Stimulated activated CD8-positive, alpha-beta memory T cell treated with anti-CD3 and anti-CD28 coated beads, Interleukin-7, amount 100 ng/mL, for 24 hours (primary cell): Measurements from ENCODE around the gene ZNF48.
A peak's percentile ranks its signal among the peaks of the same experiment; 100 is the strongest.

Experiments
- DNase-seq: peaks from one replicate; pipeline ENCODE4 v3.0.0-alpha.2; 2020; ENCODE audit warnings: low read depth

ZNF48 gene

DNA sequence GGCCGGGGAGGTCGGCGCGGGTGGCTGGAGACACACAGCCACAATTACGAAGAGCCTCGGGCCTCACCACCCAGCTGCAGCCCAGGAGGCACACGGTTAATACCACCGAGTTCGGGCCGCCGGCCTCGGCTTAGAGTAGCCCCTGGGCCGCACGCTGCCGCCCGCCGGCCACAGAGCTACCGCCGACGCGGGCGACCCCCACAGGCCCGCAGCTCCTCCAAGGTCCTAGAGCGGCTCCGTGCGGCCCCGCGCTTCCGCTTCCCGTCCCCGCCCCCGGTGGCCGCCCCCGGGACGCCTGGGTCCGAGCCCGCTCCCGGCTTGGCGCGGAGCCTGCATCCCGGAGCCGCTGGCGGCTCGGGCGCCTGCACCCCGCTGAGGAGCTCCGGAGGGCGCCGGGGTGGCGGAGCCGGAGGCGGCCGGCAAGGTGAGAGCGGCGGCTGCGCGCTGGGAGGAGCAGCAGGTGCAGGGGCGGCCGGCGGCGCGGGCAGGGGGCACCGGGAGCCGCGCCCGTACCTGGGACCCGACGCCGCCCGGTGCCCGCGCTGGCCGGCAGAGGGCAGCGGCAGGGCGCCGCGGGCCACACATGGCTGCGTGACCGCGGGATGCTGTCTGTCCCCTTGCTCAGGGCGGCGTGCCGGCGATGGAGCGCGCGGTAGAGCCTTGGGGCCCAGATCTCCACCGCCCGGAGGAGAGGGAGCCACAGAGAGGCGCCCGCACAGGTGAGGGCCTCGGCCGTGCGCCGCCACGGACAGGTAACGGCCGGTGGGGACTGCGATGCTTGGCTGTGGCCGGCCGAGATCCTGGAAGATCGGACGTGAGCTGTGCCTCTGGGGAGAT, at the start of gene ZNF48:
Gene ZNF48 (plus strand): TSS at position 266 of the 837 bp plus-strand sequence. CDS start 375 bp downstream, at position 641.
- no peak for DNase-seq

DNA sequence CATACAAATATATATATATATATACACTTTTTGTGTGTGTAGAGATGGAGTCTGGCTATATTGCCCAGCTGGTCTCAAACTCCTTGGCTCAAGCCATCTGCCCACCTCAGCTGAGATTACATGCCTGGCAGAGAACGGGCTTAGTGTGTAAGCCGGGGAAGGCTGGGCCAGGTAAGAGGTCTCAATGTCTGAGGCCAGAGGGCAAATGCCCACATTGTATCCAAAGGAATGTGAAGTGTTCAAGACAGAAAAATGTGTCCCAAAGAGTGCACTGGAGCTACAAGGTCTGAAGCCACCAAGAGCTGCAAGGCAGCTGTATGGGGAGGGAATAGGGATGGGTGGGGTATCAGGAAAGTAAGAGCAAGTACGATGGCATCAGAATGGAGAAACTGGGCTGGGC, 48.9 kb upstream of the ZNF48 start:
- no peak for DNase-seq

DNA sequence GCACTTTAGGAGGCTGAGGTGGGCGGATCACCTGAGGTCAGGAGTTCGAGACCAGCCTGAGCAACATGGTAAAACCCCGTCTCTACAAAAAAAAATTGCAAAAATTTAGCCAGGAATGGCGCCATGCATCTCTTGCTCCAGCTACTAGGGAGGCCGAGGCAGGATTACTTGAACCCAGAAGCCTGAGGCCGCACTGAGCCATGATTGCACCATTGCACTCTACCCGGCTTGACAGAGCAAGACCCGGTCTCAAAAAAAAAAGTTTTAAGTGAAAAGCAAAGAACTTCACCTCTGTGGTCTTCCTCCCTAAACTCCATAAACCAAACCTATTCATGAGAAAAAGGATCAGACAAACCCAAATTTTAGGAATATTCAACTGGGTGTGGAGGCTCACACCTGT, 47.1 kb upstream of the ZNF48 start:
- no peak for DNase-seq

DNA sequence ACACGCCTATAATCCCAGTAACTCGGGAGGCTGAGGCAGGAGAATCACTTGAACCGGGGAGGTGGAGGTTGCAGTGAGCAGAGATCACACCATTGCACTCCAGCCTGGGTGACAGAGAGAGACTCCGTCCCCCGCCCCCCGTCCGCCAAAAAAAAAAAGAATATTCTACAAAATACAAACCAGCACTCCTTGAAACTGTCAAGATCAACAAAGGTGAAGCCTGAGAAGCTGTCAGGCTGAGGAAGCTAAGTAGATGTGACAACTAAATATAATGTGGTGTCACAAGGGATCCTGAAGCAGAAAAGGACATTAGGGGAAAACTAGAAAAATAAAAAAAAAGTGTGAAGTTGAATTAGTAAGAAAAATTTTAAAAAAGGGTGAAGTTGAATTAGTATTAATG, 46.3 kb upstream of the ZNF48 start:
- no peak for DNase-seq

DNA sequence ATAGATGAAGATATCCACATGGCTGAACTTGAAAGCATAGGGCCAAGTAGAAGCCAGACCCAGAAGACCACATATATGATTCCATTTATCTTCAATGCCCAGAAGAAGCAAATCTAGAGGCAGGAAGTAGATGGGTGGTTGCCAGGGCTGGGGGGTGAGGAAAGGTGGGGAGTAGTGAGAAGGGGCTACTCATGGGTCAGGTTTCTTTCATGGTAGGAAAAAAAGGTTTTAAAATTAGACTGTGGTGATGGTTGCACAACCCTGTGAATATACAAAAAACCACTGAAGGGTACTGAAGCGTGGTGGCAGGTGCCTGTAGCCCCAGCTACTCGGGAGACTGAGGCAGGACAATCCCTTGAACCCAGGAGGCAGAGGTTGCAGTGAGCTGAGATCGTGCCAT, 45.5 kb upstream of the ZNF48 start:
- no peak for DNase-seq

DNA sequence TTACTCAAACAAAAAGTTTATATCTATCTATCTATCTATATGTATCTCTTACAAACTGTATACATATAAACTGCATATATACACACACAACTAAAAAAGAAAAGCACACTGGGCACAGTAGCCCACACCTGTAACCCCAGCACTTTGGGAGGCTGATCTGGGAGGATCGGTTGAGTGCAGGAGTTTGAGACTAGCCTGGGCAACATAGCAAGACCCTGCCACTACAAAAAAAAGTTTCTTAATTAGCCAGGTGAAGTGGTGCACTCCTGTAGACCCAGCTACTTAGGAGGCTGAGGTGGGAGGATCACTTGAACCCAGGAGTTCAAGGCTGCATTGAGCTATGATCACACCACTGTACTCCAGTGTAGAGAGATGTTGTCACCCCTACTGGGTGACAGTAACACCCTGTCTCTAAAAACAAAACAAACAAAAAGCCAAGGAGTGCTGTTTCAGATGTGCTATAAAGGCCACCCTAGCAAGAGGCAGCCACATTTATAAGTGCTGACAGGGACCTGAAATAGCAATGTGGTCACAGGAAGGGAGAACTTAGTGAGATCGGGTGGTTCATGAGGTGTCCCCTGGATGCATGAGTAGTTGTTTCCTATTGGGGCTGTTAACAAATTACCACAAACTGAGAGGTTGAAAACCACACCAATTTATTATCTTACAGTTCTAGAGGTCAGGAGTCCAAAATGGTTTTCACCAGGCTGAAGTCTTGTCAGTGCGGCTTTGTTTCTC, 44.9 kb upstream of the ZNF48 start:
- DNase-seq, result no peak

DNA sequence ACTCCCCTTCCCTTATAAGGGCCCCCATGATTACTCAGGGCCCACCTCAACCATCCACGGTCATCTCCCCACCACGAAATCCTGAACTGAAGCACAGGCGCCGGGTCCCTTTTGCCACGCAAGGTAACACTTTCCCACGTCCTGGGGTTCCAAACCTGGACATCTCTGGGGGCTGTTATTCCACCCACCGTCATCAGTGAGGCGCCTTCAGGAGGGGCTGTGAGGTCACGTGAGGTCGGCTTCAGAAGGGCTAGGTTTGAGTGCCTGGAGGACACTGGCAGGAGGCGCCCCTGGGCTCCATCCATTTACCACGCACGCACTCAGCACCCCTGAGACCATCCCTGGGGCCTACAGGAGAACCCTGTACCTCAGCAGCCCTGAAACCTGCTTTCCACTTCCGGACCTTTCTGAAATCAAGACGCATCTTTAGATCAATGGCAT, 44.2 kb upstream of the ZNF48 start:
- DNase-seq, result no peak

DNA sequence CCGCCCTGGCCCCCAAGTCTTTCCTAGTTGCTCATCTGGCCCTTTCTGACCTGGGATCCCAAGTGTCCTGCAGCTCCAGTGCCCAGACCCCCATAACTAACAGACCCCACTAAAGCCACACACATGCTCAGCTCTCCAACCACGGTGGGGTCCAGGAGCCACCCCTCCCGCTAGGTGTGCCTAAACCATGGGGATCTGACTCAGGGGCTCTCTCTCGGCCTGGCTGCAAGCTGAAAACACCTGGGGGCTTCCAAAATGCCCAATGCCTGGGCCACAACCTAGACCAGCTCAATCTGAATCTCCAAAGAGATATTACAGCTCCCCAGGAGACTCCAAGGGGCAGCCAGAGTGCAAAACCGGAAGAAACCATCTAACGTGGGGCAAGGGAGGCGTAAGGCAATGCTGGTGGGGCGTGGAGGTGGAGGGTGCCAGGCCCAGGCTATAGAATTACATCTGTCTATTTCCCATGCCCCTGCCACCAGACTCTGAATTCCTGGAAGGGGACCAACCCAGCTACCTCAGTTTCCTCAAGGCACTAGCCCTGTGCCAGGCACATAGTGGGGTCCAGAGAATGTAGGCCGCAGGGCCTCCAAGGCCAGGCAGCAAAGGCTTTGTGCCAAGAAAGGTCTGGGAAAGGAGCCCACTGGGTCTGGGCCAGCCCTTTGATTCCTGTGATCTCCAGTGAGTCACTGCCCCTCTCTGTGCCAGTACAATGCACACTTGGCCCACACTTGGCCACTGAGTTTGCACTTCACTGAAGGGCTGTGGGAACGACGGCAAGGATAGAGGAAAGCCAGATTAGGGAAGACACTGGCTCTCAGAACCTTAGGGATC, 43.4 kb upstream of the ZNF48 start:
- DNase-seq, result no peak

DNA sequence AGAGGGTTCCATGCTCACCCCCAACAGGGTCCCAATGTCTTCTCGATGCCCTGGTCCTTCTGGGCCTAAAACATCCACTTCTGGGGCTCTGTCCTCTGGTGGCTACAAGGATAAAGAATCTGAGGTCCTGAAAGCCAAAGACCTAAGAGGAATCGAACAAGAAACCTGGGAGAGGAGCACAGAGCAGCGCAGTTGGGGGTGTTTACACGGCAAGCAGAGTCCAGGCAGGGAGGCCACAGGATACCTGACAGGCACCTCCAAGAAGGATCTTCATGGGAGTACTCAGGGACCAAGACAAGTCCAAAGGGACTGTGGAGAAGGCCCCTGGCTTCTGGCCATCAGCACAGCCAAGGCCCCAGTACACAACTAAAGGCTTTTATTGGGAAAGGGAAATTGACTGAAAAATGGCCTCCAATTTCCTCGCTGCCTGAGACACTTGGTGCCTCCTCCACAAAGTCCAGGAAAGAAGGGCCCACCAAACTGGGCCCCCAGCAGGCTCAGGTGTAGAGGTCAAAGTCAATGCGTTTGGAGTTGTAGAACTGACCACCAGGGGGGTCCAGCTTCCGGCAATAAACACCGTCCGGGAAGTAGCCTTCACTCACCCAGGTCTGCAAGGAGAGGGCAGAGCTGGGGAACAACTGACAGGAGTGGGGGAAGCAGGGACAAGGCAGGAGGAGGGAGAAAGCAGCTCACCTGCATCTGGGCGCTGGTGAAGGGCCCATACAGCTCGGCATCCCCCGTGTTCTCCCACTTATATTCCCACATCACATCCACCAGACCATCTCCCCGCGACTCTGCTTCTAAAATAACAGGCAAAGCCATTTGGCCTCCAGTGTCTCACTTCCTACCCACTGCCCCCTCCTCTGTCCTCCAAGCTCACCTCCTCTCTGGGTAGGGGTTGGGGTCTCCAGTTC, 42.5 kb upstream of the ZNF48 start:
- no peak for DNase-seq

DNA sequence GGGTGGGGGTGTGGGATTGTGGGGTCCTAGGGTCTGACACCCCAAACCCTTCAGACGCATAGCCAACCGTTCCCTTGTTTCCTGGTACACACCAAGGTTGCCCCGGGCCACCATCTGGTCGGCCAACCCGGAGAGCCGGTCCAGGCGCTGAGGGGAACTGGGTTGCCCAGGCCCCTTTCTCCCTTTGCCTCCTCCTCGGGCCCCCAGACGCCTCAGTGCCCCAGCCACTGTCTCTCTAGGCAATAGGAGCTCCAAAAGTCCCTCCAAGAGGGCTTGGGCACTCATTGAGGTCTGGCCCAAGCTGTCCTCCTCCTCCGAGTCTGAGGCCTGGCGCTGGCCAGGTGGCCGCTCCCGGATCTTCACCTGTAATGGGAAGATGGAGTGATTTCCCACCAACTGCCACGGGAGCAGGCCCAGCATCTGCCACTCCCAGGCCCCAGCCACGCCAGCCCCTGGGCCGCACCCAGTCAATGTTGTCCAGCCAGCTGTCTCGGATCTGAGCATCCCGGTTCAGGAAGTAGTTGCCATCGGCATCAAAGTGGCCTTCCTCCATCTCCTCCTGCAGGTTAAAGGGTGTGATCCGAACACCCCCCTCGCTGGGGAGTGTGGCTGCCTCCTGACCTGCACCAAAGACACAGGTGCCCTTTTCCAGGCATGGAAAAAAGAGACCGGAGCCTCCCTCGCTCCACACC, 41.6 kb upstream of the ZNF48 start:
- no peak for DNase-seq

DNA sequence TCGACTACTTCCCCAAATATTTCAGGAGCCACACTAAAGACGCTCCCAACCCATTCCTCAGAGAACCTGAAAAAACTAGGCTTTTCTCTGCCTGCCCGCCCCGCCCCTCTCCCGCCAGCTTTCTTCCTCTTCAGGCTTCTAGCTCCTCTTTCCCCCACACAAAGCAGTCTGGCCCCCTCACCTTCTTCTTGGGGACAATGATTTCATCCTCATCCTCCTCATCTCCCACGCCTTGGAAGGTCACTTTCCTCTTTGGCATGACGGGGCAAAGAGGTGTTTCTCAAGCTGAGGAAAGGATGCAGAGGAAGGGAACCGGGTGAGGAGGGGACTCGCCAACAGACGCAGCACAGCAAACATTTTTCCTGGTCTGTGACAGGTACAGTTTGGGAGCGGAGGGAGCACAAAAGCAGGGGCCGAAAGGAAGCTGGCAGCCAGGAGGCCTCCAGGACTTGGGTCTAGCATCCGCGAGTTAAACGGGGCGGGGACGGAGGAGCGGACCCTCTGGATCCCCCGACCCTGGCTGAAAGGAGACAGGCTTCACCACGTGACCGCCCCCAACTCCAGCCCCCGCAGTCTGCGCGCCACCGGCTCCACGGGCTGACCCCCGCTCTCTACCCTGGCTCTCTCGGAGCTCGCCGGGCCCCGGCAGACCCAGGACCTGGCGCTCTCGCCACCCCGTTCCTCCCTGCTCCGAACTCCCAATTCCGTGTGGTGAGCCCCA, 40.6 kb upstream of the ZNF48 start:
- DNase-seq, result no peak

DNA sequence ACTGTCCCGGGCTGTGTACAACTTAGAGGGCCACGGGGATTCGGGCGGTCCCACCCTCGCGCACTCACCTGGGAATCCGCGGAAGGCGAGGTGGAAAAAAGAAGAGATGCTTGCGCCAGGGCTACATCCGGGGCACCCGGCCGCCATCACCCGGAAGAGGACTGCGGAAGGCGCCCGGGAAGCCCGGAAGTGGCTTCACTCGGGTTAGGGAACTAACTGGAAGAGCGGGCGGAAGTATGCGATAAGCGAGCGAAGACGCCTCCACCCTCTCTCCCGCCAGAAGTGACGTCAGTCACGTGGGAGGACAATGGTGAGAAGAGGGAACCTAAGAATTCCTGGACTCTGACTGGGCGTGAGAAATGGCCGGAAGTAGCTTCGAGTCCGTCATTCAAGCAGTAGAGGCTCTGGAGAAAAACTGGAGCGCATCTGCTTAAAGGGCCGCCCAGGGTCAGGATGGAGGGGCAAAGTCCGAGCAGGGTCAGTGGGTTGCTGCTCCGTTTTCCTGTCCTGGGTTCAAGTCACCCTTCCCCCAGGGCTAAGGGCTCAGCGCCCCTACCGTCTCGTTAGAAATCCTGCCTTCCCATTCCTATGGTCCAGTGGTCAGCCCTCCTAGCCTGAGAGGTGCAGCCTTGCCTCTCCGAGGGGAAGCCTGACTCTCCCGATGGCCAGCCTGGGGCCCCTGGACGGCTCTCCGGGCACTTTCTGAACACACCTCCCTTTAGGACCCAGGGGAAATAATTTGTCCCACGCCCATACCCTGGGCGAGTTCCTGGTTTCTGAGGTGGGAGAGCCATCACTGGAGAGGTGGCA, 39.9 kb upstream of the ZNF48 start, which contains the start of gene CD2BP2:
Gene CD2BP2 (minus strand): TSS at position 165 of the 810 bp plus-strand sequence. CDS start 627 bp downstream, outside the sequence.
- peak; percentile 72 for DNase-seq

DNA sequence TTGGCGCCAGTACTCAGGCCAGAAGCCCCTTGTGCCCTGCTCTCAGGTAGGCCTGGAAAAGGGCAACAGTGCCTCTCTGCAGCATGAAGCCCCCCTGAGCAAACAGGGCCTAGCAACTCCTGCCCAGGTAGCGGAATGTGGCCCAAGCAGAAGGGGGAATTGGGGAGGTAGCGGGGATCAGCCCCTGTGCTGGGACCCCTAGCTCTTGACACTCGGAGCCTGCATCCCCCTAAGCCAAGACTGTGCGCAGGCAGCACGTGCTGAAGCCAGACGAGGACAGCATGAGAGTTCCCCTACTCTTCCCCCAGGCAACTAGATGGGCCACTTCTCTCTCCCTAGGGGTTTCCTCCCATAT, 39.3 kb upstream of the ZNF48 start:
- DNase-seq, result no peak

DNA sequence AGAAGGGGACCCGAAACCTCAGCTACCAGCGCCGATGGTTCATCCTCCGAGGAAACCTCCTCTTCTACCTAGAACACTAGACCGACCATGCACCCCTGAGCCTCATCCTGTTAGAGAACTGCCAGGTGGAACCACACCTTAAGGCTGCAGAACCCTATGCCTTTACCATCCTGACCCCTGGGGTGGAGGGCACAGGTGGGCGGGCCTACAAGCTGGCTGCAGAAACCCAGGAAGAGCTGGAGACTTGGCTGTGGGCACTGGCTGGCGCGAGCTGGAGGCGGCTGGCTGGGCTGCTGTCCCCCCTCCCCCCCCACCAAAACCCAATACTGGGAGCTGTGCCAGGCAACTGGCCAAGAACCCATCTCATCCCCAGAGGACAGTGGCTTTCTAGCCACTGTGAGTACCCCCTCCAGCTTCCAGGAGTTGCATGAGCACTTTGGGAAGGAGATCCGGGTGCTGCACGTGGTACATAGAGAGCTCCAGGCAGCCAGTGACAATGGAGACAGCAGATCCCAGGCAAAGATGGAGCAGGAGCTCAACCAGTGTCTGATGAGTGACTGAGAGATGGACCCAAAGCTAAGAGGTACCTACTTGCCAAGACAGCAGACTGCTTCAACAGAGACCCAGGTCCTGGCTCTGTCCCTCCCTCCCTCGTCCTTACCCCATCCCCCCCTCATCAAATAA, 38.7 kb upstream of the ZNF48 start:
- DNase-seq, result no peak

DNA sequence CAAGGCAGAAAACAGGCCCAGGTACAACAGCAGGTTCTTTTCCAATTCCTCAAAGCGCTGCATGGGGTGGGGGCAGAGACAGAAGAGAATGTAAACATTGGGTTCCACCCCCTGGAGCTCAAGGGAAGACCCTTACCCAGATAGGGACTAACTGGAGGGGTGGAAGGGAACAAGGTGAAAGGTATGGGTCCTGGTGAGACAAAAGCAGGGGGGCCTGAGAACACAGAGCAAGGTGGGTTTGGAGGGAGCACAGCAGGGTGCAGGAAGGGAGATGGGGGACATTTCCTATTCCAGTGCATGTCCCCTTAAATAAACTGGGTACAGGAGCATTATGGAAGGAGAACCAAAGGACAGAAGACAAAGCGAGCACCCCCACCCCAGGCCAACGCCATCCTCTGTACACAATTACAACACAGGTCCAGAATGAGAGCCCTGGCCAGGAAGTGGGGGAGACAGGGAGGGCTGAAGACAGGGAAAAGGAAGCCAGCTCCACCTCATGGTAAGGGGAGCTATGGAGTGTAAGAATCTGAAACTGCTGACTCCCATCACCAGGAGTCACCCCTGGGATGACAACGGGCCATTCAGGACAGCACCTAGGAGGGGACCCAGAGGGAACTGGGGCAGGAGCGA, 38.0 kb upstream of the ZNF48 start:
- DNase-seq, result no peak

DNA sequence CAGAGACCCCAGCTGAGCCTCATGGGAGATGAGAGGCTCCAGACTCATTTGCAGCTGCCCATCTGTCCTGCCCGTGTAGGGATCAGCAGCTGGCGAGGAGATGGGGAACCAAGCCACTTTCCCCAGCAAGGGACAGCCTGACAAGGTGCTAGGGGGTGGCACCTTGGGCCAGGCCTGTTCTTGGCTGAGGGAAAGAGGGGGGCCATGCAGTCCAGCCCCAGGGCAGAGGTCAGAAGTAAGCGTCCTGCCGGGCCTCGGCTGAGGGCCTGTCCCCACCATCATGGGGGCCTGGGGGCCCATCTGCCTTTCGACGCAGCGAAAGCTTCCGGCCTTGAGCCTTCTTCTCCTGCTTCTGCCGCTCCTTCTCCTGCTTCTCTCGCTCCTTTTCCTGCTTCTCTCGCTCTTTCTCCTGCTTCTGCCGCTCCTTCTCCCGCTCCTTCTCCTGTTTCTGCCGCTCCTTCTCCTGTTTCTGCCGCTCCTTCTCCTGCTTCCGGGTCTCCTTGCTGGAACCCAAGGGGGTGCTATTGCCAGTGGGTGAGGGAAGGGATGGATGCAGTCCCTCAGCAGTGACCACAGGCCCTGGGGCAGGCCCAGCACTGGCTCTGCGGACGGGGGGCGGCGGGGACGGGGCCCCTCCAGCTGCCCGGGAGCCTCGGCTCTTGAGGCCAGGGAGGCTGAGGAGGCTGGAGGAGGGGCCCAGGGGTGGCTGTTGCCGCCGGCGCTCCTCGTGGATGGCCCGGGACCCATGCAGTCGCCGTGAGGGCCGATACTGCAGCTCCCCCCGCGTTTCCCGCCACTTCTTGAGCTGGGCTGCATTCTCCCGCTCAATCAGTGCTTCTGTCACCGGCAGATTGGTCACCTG, 37.3 kb upstream of the ZNF48 start:
- no peak for DNase-seq

DNA sequence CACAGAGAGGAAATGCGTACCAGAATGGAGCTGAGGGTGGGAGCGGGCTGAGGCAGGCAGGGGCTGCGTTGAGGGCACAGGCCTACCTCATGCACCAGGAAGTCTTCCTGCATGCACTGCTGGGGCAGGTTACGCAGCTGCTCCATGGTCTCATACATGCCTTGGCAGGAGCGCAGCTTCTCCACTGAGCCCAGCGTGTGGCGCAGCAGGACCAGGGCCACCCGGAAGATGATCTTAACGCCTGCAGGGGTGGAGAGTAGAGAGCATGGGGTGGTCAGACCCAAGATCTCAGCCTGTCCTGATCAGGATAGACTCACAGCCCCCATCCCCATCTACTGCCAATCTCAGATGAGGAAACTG, 36.7 kb upstream of the ZNF48 start:
- DNase-seq, result no peak
